ENCODE data around the gene RNF111. TPM values are rescaled to one million over a fixed set of nuclear protein-coding genes. Genes with fewer than 3 reads are reported as not detected.

The RNF111 gene
- total RNA-seq, 4 donors from 2014 or later: 14.5 to 18.4 (median 15.8) TPM

GRCh38 chr15:58981808-58982475 lies 5.5 kb upstream of the RNF111 start:
- Histone ChIP-seq H3K27me3 (no peaks in the 10 kb centered on the region), H3K36me3 (no peaks in the 10 kb centered on the region), H3K27ac (no peak overlapping the region), H3K4me3 (no peak overlapping the region), H3K4me1 (peaks cover 0 to under 1% of the 10 kb centered on the region in 2 donors), H3K9me3 (no peaks in the 10 kb centered on the region)
- intact Hi-C loops (cut with DNase I; ENCODE audit: low total_unique reads): loop anchor here (2.0 to 10.0 kb wide), 4 partner anchors 123 to 543 kb away; partner anchors contain the start of genes CCNB2 and MYO1E
- DNase-seq (no peak), ATAC-seq (no peak)
- in situ Hi-C loops (cut with MboI; ENCODE audit: low sequenced_read_pairs in 4 of 4): loop anchor here in 3 of 4 donors (5.0 to 10.0 kb wide), 3 partner anchors 123 to 513 kb away; partner anchors contain the start of gene CCNB2 (in 1 of the 3)
- TF ChIP-seq CTCF (IDR thresholded peaks at IDR 0.05 in 4 of 5, conservative IDR thresholded peaks at IDR 0.05 in 1 of 5) (no peak), POLR2A (IDR thresholded peaks at IDR 0.05) (no peak)

GRCh38 chr15:58983261-58983660 lies 4.2 kb upstream of the RNF111 start:
- in situ Hi-C loops (cut with MboI; ENCODE audit: low sequenced_read_pairs in 4 of 4) (loop anchor here in 3 of 4 donors (5.0 to 10.0 kb wide), 3 partner anchors 122 to 512 kb away; partner anchors contain the start of gene CCNB2 (in 1 of the 3)), intact Hi-C loops (cut with DNase I; ENCODE audit: low total_unique reads) (loop anchor here (10.0 kb wide), 3 partner anchors 122 to 542 kb away; partner anchors contain the start of genes CCNB2 and MYO1E)
- Histone ChIP-seq H3K36me3 (no peaks in the 10 kb centered on the region), H3K4me1 (peaks cover 0 to 3% of the 10 kb centered on the region in 2 donors), H3K27me3 (no peaks in the 10 kb centered on the region), H3K4me3 (no peak overlapping the region), H3K9me3 (no peaks in the 10 kb centered on the region), H3K27ac (no peak overlapping the region)
- TF ChIP-seq POLR2A (IDR thresholded peaks at IDR 0.05) (no peak), CTCF (IDR thresholded peaks at IDR 0.05 in 4 of 5, conservative IDR thresholded peaks at IDR 0.05 in 1 of 5) (no peak)
- DNase-seq (no peak), ATAC-seq (no peak)

GRCh38 chr15:58985443-58985842 lies 2.0 kb upstream of the RNF111 start:
- intact Hi-C loops (cut with DNase I; ENCODE audit: low total_unique reads) (loop anchor here (5.0 to 10.0 kb wide), 4 partner anchors 119 to 539 kb away; partner anchors contain the start of genes CCNB2, MINDY2 and MYO1E), in situ Hi-C loops (cut with MboI; ENCODE audit: low sequenced_read_pairs in 4 of 4) (loop anchor here in 2 of 4 donors (10.0 kb wide), 2 partner anchors 119 to 509 kb away; partner anchors contain the start of gene CCNB2 (in 1 of the 2))
- DNase-seq: peak; percentile 14 to 33
- ATAC-seq: no peak
- no peaks in the 10 kb centered on the region for H3K36me3 ChIP-seq
- peaks cover 16 to 25% of the 10 kb centered on the region in 2 donors for H3K4me1 ChIP-seq
- H3K27ac ChIP-seq: no peak overlapping the region
- TF ChIP-seq POLR2A (IDR thresholded peaks at IDR 0.05) (no peak), CTCF (IDR thresholded peaks at IDR 0.05 in 4 of 5, conservative IDR thresholded peaks at IDR 0.05 in 1 of 5) (no peak)
- H3K9me3 ChIP-seq: no peaks in the 10 kb centered on the region
- no peak overlapping the region for H3K4me3 ChIP-seq
- no peaks in the 10 kb centered on the region for H3K27me3 ChIP-seq

- TF ChIP-seq CTCF (IDR thresholded peaks at IDR 0.05 in 4 of 5, conservative IDR thresholded peaks at IDR 0.05 in 1 of 5) (no peak), POLR2A (IDR thresholded peaks at IDR 0.05) (no peak)
- intact Hi-C loops (cut with DNase I; ENCODE audit: low total_unique reads): loop anchor here (1.0 to 10.0 kb wide), 5 partner anchors 54 to 538 kb away; partner anchors contain the start of genes CCNB2, MINDY2, MYO1E and SLTM
- Histone ChIP-seq H3K4me1 (peaks cover 16 to 35% of the 10 kb centered on the region in 2 donors), H3K27ac (peak overlapping the region; percentile 91 to 98 (median 94)), H3K36me3 (no peaks in the 10 kb centered on the region), H3K4me3 (peak overlapping the region; percentile 88 to 97 (median 92)), H3K9me3 (no peaks in the 10 kb centered on the region), H3K27me3 (no peaks in the 10 kb centered on the region)
- ATAC-seq: no peak
- in situ Hi-C loops (cut with MboI; ENCODE audit: low sequenced_read_pairs in 4 of 4): loop anchor here in 2 of 4 donors (10.0 kb wide), 2 partner anchors 118 to 508 kb away; partner anchors contain the start of gene CCNB2 (in 1 of the 2)
- no peak for DNase-seq
These were observed 427 bp upstream of the RNF111 start for GRCh38 chr15:58987036-58987435.
